OCI-LY7 (cell line): ENCODE data around the gene FGD5. TPM values are rescaled to one million over a fixed set of nuclear protein-coding genes. Genes with fewer than 3 reads are reported as not detected.

Source experiments
- BruUV-seq: library from RNA; stranded (reverse); fragments of 400-500 nt; replicated peaks from 2 replicates; lab custom pipeline; 2021; lab: Mats Ljungman, UMichigan
- CTCF ChIA-PET: fragments of 300-600 bp; sonication (Branson Sonifier 250); formaldehyde crosslinking; loops from one replicate; lab custom pipeline; 2022; ENCODE audit warnings: antibody characterized with exemption; ENCODE audit not compliant: unreplicated experiment; lab: Charles Lee
- POLR2A ChIA-PET: fragments of 300-600 bp; sonication (Branson Sonifier 250); formaldehyde crosslinking; loops from one replicate; lab custom pipeline; 2022; ENCODE audit warnings: antibody characterized with exemption; lab: Charles Lee
- DNase-seq: peaks from one replicate; pipeline ENCODE4 v3.0.0-alpha.2; 2015; ENCODE audit warnings: low spot score
- H2AFZ ChIP-seq: fragments of 200-600 bp; sonication (generic), shearing (Covaris generic); 2 replicates; pipeline ENCODE4 v1.6.1; 2014; ENCODE audit warnings: mild to moderate bottlenecking, antibody characterized with exemption, low read length, moderate library complexity
- H3K27ac ChIP-seq: fragments of 200-600 bp; sonication (generic); 2 replicates; pipeline ENCODE4 v1.5.1; 2014; ENCODE audit warnings: mixed run types, low read depth, mild to moderate bottlenecking, moderate library complexity, low read length, inconsistent platforms; ENCODE audit not compliant: poor library complexity, severe bottlenecking
- H3K36me3 ChIP-seq: fragments of 200-600 bp; sonication (generic); 2 replicates; pipeline ENCODE4 v1.6.1; 2014; ENCODE audit warnings: mild to moderate bottlenecking, antibody characterized with exemption, low read length, moderate library complexity, mixed read lengths; ENCODE audit not compliant: insufficient read depth
- H3K4me1 ChIP-seq: fragments of 200-600 bp; sonication (generic); 2 replicates; pipeline ENCODE4 v1.5.1; 2014; ENCODE audit warnings: mild to moderate bottlenecking, low read length; ENCODE audit not compliant: insufficient read depth, poor library complexity, severe bottlenecking
- H3K4me2 ChIP-seq: fragments of 200-600 bp; sonication (generic); 2 replicates; pipeline ENCODE4 v1.6.1; 2014; ENCODE audit warnings: mild to moderate bottlenecking, low read length
- H3K4me3 ChIP-seq: fragments of 200-600 bp; sonication (generic); 2 replicates; pipeline ENCODE4 v1.5.1; 2014; ENCODE audit warnings: mild to moderate bottlenecking, low read depth, low read length; ENCODE audit not compliant: poor library complexity, severe bottlenecking
- H3K79me2 ChIP-seq: fragments of 200-600 bp; sonication (generic); 2 replicates; pipeline ENCODE4 v1.6.1; 2016; ENCODE audit warnings: low read depth, mild to moderate bottlenecking, low read length, moderate library complexity, mixed read lengths; ENCODE audit not compliant: insufficient read depth
- H3K9me2 ChIP-seq: fragments of 200-600 bp; sonication (generic); 2 replicates; pipeline ENCODE4 v1.6.1; 2016; ENCODE audit warnings: mild to moderate bottlenecking, low read length, mixed read lengths; ENCODE audit not compliant: insufficient read depth
- H3K9me3 ChIP-seq: fragments of 200-600 bp; sonication (generic); 2 replicates; pipeline ENCODE4 v1.6.1; 2014; ENCODE audit warnings: mild to moderate bottlenecking, mixed run types, low read length, mixed read lengths
- H4K20me1 ChIP-seq: fragments of 200-600 bp; sonication (generic); 2 replicates; pipeline ENCODE4 v1.6.1; 2014; ENCODE audit warnings: mild to moderate bottlenecking, antibody characterized with exemption, low read length, moderate library complexity, mixed read lengths; ENCODE audit not compliant: insufficient read depth
- CTCF ChIP-seq: fragments of 200-600 bp; sonication (generic); conservative IDR thresholded peaks from 2 replicates; pipeline ENCODE4 v1.5.1; 2014; ENCODE audit warnings: mild to moderate bottlenecking, antibody characterized with exemption, low read length, moderate library complexity, mixed read lengths
- EZH2phosphoT487 ChIP-seq: fragments of 200-600 bp; sonication (generic); IDR thresholded peaks from 2 replicates; pipeline ENCODE4 v1.6.1; 2018; ENCODE audit warnings: low read depth, borderline replicate concordance, mild to moderate bottlenecking, mixed run types, antibody characterized with exemption, low read length, moderate library complexity, mixed read lengths
- intact Hi-C: fragments of 100-400 bp; cut with micrococcal nuclease; formaldehyde crosslinking; loops from one replicate; pipeline ENCODE4 v1.10.0; 2022; ENCODE audit not compliant: unreplicated experiment
- total RNA-seq, 2 experiments: library from RNA; depleted of rRNA in 1 of 2; stranded (reverse); fragments of >200 nt in 1 of 2; shearing (Covaris generic) in 1 of 2; gene quantifications; 2 replicates each; pipeline ENCODE4 v1.2.3, GENCODE V29; 2014 to 2022

Gene FGD5
- total RNA-seq, 2 experiments from 2014 or later: 0.09 to 0.21 TPM

GRCh38 chr3:14780927-14781507 lies 37.7 kb upstream of the FGD5 start:
- no peak overlapping the region for H3K27ac ChIP-seq
- H3K9me2 ChIP-seq: no peaks in the 10 kb centered on the region
- H3K4me3 ChIP-seq: no peak overlapping the region
- H3K36me3 ChIP-seq: no peaks in the 10 kb centered on the region
- H3K4me2 ChIP-seq: no peak overlapping the region
- H3K4me1 ChIP-seq: no peaks in the 10 kb centered on the region
- no TSS peak for BruUV-seq
- DNase-seq: peak; percentile 82
- no peaks in the 10 kb centered on the region for H4K20me1 ChIP-seq
- TF ChIP-seq CTCF: peak; percentile 96
- no peak for TF ChIP-seq EZH2phosphoT487
- peaks cover 16% of the 10 kb centered on the region; the same call in 1 of the 2 replicates for H3K9me3 ChIP-seq
- no peak overlapping the region for H2AFZ ChIP-seq
- no peaks in the 10 kb centered on the region for H3K79me2 ChIP-seq
- intact Hi-C loops: loop anchor here (1.0 to 10.0 kb wide), 3 partner anchors 108 to 276 kb away; no protein-coding TSS in a partner anchor
- ChIA-PET POLR2A (interaction anchor here (0.7 to 8.0 kb wide), 9 partner anchors 37 to 122 kb away, joined by 3 to 49 read pairs (median 7); partner anchors contain the start of gene C3orf20), CTCF (interaction anchor here (0.6 to 2.4 kb wide), 13 partner anchors 17 to 1601 kb away, joined by 3 to 29 read pairs (median 4); partner anchors contain the start of genes C3orf20 and CCDC174)

DNA sequence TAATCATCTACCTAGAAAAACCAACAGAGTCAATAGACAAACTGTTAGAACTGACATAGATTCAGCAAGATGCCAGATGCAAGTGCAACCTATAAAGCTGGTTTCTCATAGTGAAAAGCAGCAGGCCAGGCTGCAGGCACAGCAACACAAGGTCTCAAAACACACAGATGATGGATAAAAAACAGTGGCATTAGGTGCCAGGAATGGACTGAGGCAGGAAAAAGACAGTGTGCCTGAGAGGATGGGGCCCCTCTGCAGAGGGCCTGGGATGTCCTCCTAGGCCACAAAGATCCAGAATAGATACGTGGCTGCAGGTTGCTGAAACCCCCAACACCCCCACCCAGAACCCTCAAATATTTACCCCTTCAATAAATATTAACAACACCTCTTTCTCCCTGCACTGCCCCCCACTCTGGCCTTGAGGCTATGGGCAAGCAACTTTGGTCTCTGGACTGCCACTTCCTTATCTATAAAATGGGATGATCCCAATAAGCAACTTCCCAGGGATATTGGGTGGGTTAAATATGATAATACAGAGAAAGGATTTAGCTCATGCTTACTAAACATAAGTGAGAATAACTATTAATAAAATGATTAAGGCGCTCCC lies 35.2 kb upstream of the FGD5 start:
- Histone ChIP-seq H3K4me1 (no peaks in the 10 kb centered on the region), H3K79me2 (no peaks in the 10 kb centered on the region), H2AFZ (no peak overlapping the region), H3K36me3 (no peaks in the 10 kb centered on the region), H3K27ac (no peak overlapping the region), H3K9me3 (peaks cover 12% of the 10 kb centered on the region; the same call in 1 of the 2 replicates), H3K4me2 (no peak overlapping the region), H4K20me1 (no peaks in the 10 kb centered on the region), H3K9me2 (no peaks in the 10 kb centered on the region), H3K4me3 (no peak overlapping the region)
- DNase-seq: no peak
- intact Hi-C loops: loop anchor here (10.0 kb wide), 1 partner anchor 279 kb away; no protein-coding TSS in a partner anchor
- ChIA-PET CTCF (no interaction called here), POLR2A (interaction anchor here (0.7 to 8.0 kb wide), 2 partner anchors 12 to 109 kb away, joined by 3 to 49 read pairs; partner anchors contain the start of gene C3orf20)
- no TSS peak for BruUV-seq
- TF ChIP-seq CTCF (no peak), EZH2phosphoT487 (no peak)
